Gastrocnemius medialis (tissue), 4 donors: ENCODE results near the gene H2BK1. TPM values are rescaled to one million over a fixed set of nuclear protein-coding genes. Genes with fewer than 3 reads are reported as not detected.

ENCODE experiments used
- ATAC-seq, 2 donors: fragments of 150-250 bp; one replicate each; pipeline ENCODE4 v1.9.1; 2016
- DNase-seq, 2 donors: peaks; one replicate each; pipeline ENCODE4 v3.0.0-alpha.2; 2019
- H3K27ac ChIP-seq, 4 donors: fragments of 200-600 bp; sonication (generic); 1 replicate in 1 of 4; 2 replicates in 3 of 4; pipeline ENCODE4 v1.5.1; 2016 to 2018; ENCODE audit warnings: mild to moderate bottlenecking in 2 of 4, moderate library complexity in 1 of 4
- H3K27me3 ChIP-seq, 3 donors: fragments of 200-600 bp; sonication (generic) in 2 of 3; 1 replicate in 1 of 3; 2 replicates in 2 of 3; pipeline versions ENCODE4 v1.5.1 to v1.6.0; 2016 to 2019; ENCODE audit warnings: mild to moderate bottlenecking in 1 of 3, moderate library complexity in 1 of 3
- H3K36me3 ChIP-seq, 2 donors: fragments of 200-600 bp; sonication (generic) in 1 of 2; one replicate each; pipeline ENCODE4 v1.5.1; 2017 to 2018
- H3K4me1 ChIP-seq, 2 donors: fragments of 200-600 bp; sonication (generic) in 1 of 2; one replicate each; pipeline ENCODE4 v1.5.1; 2016 to 2017; ENCODE audit warnings: mild to moderate bottlenecking in 2 of 2
- H3K4me3 ChIP-seq, 4 donors: fragments of 200-600 bp; sonication (generic) in 3 of 4; 1 replicate in 1 of 4; 2 replicates in 3 of 4; pipeline ENCODE4 v1.5.1; 2016 to 2019; ENCODE audit warnings: mild to moderate bottlenecking in 2 of 4
- H3K9me3 ChIP-seq, 3 donors: fragments of 200-600 bp; sonication (generic) in 2 of 3; 1 replicate in 1 of 3; 2 replicates in 2 of 3; pipeline ENCODE4 v1.5.1; 2016 to 2019
- POLR2A ChIP-seq, 2 donors: fragments of 450-650 bp; IDR thresholded peaks; one replicate each; pipeline ENCODE4 v1.6.1; 2017; ENCODE audit warnings: antibody characterized with exemption in 2 of 2, mild to moderate bottlenecking in 2 of 2, moderate library complexity in 2 of 2
- in situ Hi-C, 4 donors: fragments of 200-750 bp; cut with MboI; loops; one replicate each; pipeline versions ENCODE4 v1.15.0 to v1.8.0; 2017; ENCODE audit warnings: low sequenced_read_pairs in 4 of 4
- intact Hi-C: fragments of 100-400 bp; cut with DNase I; formaldehyde crosslinking; loops from one replicate; pipeline ENCODE4 v1.15.1; 2023; ENCODE audit warnings: low total_unique reads
- total RNA-seq, 4 donors: library from RNA; depleted of rRNA; stranded (reverse); fragments of >200 nt; gene quantifications; one replicate each; pipeline versions ENCODE4 v1.1.0 to v1.2.3, GENCODE V29; 2016
- TF ChIP-seq, protein P1 (sequence below), 5 experiments: fragments of 450-650 bp in 3 of 5; fragments of 200-600 bp in 2 of 5; sonication (generic) in 2 of 5; IDR thresholded peaks in 4 of 5; conservative IDR thresholded peaks in 1 of 5; 1 replicate in 4 of 5; 2 replicates in 1 of 5; pipeline ENCODE4 v1.5.1; 2016 to 2019; ENCODE audit warnings: antibody characterized with exemption in 5 of 5, mild to moderate bottlenecking in 3 of 5, moderate library complexity in 3 of 5

H2BK1 gene
- total RNA-seq, 4 donors from 2014 or later, result not detected

DNA sequence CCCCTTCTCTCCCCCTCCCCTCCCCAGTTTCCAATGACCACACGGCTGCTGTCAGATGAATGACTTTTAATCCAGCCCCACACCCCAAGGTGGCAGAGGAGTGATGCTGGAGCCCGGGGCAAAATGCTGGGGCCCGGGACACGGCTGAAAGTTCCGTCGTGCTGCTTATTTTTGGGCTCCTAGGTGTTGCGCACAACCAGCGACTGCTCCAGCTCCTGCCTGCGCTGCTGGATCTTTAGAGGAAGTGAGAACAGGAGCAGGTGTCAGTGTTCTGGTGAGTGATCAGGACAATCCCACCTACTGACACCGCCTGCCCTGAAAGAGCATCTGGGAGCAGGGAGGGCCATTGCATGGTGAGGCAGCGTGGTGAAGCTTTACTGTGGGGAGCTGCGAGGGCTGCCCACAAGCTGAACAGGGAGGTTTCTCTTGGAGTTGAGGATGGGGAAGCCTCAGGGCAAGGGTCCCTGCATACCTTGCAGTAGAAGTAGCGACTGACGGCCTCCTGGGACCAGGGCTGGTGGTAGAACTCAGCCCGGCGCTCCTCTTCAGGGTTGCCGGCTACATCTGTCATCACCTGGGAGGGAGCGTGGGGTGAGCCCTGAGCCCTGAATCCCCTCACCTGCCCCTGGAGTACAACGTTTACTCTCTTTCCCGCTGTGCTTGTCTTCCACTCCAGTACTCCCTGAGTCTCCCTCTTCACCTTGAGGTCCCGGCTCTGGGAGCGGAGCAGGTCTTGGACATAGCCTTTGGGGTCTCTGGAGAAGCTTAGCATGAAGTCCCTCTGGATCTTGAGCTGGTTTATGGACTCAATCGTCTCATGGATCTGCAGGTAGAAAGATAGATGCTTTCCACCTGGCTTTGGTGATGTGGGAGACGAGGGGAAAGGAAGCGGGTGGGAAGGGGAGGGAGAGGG, 28.9 kb upstream of the H2BK1 start:
- Histone ChIP-seq H3K4me1 (peaks cover 23 to 27% of the 10 kb centered on the region in 2 donors), H3K4me3 (no peak overlapping the region), H3K9me3 (no peaks in the 10 kb centered on the region), H3K27ac (peak overlapping the region in 1 of 4 donors; percentile 80), H3K36me3 (peaks cover 0 to 83% of the 10 kb centered on the region in 2 donors), H3K27me3 (no peaks in the 10 kb centered on the region)
- intact Hi-C loops (no loop called here), in situ Hi-C loops (no loop called here)
- no peak for DNase-seq
- TF ChIP-seq, protein P1, sequence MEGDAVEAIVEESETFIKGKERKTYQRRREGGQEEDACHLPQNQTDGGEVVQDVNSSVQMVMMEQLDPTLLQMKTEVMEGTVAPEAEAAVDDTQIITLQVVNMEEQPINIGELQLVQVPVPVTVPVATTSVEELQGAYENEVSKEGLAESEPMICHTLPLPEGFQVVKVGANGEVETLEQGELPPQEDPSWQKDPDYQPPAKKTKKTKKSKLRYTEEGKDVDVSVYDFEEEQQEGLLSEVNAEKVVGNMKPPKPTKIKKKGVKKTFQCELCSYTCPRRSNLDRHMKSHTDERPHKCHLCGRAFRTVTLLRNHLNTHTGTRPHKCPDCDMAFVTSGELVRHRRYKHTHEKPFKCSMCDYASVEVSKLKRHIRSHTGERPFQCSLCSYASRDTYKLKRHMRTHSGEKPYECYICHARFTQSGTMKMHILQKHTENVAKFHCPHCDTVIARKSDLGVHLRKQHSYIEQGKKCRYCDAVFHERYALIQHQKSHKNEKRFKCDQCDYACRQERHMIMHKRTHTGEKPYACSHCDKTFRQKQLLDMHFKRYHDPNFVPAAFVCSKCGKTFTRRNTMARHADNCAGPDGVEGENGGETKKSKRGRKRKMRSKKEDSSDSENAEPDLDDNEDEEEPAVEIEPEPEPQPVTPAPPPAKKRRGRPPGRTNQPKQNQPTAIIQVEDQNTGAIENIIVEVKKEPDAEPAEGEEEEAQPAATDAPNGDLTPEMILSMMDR (IDR thresholded peaks at IDR 0.05 in 4 of 5, conservative IDR thresholded peaks at IDR 0.05 in 1 of 5), result no peak
- TF ChIP-seq POLR2A (IDR thresholded peaks at IDR 0.05), result no peak
- no peak for ATAC-seq

DNA sequence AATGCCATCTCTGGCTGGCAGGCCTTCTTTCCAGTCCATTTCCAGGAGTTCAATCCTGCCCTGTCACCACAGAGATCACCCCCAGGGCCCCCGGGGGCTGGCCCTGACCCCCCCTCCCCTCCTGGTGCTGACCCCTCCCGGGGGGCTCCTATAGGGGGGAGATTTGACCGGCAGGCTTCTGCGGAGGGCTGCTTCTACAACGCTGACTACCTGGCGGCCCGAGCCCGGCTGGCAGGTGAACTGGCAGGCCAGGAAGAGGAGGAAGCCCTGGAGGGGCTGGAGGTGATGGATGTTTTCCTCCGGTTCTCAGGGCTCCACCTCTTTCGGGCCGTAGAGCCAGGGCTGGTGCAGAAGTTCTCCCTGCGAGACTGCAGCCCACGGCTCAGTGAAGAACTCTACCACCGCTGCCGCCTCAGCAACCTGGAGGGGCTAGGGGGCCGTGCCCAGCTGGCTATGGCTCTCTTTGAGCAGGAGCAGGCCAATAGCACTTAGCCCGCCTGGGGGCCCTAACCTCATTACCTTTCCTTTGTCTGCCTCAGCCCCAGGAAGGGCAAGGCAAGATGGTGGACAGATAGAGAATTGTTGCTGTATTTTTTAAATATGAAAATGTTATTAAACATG, 28.0 kb upstream of the H2BK1 start:
- Histone ChIP-seq H3K4me1 (peaks cover 21 to 29% of the 10 kb centered on the region in 2 donors), H3K9me3 (no peaks in the 10 kb centered on the region), H3K4me3 (no peak overlapping the region), H3K36me3 (peaks cover 0 to 83% of the 10 kb centered on the region in 2 donors), H3K27ac (peak overlapping the region; percentile 58 to 80 (median 59)), H3K27me3 (no peaks in the 10 kb centered on the region)
- in situ Hi-C loops, result no loop called here
- intact Hi-C loops, result no loop called here
- ATAC-seq (no peak), DNase-seq (no peak)
- no peak for TF ChIP-seq POLR2A (IDR thresholded peaks at IDR 0.05)
- TF ChIP-seq, protein P1 (IDR thresholded peaks at IDR 0.05 in 4 of 5, conservative IDR thresholded peaks at IDR 0.05 in 1 of 5), result no peak

DNA sequence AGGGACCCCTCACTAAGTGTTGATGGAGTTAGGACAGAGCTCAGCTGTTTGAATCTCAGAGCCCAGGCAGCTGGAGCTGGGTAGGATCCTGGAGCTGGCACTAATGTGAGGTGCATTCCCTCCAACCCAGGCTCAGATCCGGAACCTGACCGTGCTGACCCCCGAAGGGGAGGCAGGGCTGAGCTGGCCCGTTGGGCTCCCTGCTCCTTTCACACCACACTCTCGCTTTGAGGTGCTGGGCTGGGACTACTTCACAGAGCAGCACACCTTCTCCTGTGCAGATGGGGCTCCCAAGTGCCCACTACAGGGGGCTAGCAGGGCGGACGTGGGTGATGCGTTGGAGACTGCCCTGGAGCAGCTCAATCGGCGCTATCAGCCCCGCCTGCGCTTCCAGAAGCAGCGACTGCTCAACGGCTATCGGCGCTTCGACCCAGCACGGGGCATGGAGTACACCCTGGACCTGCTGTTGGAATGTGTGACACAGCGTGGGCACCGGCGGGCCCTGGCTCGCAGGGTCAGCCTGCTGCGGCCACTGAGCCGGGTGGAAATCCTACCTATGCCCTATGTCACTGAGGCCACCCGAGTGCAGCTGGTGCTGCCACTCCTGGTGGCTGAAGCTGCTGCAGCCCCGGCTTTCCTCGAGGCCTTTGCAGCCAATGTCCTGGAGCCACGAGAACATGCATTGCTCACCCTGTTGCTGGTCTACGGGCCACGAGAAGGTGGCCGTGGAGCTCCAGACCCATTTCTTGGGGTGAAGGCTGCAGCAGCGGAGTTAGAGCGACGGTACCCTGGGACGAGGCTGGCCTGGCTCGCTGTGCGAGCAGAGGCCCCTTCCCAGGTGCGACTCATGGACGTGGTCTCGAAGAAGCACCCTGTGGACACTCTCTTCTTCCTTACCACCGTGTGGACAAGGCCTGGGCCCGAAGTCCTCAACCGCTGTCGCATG, 27.2 kb upstream of the H2BK1 start:
- no peak for TF ChIP-seq POLR2A (IDR thresholded peaks at IDR 0.05)
- TF ChIP-seq, protein P1 (IDR thresholded peaks at IDR 0.05 in 4 of 5, conservative IDR thresholded peaks at IDR 0.05 in 1 of 5), result no peak
- H3K36me3 ChIP-seq, result peaks cover 0 to 78% of the 10 kb centered on the region in 2 donors
- in situ Hi-C loops (no loop called here), intact Hi-C loops (no loop called here)
- ATAC-seq (peak; percentile 48 to 74), DNase-seq (peak in 1 of 2 donors; percentile 78)
- no peaks in the 10 kb centered on the region for H3K9me3 ChIP-seq
- no peak overlapping the region for H3K4me3 ChIP-seq
- H3K4me1 ChIP-seq, result peaks cover 26 to 33% of the 10 kb centered on the region in 2 donors
- H3K27ac ChIP-seq, result peak overlapping the region; percentile 58 to 80 (median 59)
- H3K27me3 ChIP-seq, result no peaks in the 10 kb centered on the region

DNA sequence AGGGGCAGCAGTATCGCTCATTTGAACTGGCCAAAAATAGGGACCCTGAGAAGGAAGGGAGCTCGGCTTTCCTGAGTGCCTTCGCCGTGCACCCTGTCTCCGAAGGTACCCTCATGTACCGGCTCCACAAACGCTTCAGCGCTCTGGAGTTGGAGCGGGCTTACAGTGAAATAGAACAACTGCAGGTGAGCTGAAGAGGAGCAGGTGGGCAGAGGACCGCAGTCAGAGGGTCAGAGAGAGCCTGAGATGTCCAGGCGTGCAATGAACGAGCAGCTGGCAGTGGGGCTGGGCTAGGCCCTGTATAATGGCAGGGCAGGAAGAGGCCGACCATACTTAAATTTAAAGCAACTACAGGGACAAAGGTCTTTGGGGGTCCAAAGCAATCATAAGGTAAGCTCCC, 26.1 kb upstream of the H2BK1 start:
- Histone ChIP-seq H3K27me3 (no peaks in the 10 kb centered on the region), H3K4me3 (no peak overlapping the region), H3K36me3 (peaks cover 0 to 67% of the 10 kb centered on the region in 2 donors), H3K4me1 (peaks cover 32 to 38% of the 10 kb centered on the region in 2 donors), H3K9me3 (no peaks in the 10 kb centered on the region), H3K27ac (peak overlapping the region in 1 of 4 donors; percentile 80)
- intact Hi-C loops, result no loop called here
- DNase-seq (no peak), ATAC-seq (no peak)
- TF ChIP-seq POLR2A (IDR thresholded peaks at IDR 0.05), result no peak
- TF ChIP-seq, protein P1 (IDR thresholded peaks at IDR 0.05 in 4 of 5, conservative IDR thresholded peaks at IDR 0.05 in 1 of 5), result no peak
- in situ Hi-C loops, result no loop called here
